ENCODE measurements around the gene ATXN1. TPM values are rescaled to one million over a fixed set of nuclear protein-coding genes. Genes with fewer than 3 reads are reported as not detected.

The ATXN1 gene
- total RNA-seq, 1 donor from 2014 or later: 15.5 TPM

- H3K27ac Mint-ChIP-seq (ENCODE audit: unreplicated experiment): no peak overlapping the region
- no peaks in the 10 kb centered on the region for H3K9me3 Mint-ChIP-seq (ENCODE audit: unreplicated experiment)
- H3K36me3 Mint-ChIP-seq (ENCODE audit: unreplicated experiment): no peaks in the 10 kb centered on the region
- TF ChIP-seq, protein P1, sequence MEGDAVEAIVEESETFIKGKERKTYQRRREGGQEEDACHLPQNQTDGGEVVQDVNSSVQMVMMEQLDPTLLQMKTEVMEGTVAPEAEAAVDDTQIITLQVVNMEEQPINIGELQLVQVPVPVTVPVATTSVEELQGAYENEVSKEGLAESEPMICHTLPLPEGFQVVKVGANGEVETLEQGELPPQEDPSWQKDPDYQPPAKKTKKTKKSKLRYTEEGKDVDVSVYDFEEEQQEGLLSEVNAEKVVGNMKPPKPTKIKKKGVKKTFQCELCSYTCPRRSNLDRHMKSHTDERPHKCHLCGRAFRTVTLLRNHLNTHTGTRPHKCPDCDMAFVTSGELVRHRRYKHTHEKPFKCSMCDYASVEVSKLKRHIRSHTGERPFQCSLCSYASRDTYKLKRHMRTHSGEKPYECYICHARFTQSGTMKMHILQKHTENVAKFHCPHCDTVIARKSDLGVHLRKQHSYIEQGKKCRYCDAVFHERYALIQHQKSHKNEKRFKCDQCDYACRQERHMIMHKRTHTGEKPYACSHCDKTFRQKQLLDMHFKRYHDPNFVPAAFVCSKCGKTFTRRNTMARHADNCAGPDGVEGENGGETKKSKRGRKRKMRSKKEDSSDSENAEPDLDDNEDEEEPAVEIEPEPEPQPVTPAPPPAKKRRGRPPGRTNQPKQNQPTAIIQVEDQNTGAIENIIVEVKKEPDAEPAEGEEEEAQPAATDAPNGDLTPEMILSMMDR (IDR thresholded peaks at IDR 0.05; ENCODE audit: partially characterized antibody, unreplicated experiment): no peak
- H3K4me1 Mint-ChIP-seq (ENCODE audit: low read depth, unreplicated experiment): peaks cover 19% of the 10 kb centered on the region
- peaks cover 5% of the 10 kb centered on the region for H3K27me3 Mint-ChIP-seq (ENCODE audit: unreplicated experiment)
- no peak overlapping the region for H3K4me3 Mint-ChIP-seq (ENCODE audit: unreplicated experiment)
- no peak for DNase-seq
Observed at GRCh38 chr6:16698997-16699868, 62.0 kb downstream of the ATXN1 start.

DNA sequence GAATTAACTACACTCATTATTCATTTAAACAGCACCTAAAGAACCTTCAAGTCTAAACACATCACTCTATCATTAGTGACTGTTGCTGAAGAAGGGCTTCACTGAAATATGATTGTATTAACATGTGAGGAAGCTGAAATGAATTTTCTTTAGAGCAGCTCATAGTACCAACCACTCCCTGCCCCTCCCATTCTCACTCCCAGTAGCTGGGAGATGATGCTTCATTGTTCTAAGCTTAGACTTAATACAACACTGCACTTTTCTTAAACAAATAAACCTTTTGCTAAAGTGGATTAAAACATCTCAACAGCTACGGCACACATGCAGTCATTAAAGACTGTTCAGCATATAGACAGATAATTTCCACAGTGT is 63.1 kb downstream of the ATXN1 start:
- H3K36me3 Mint-ChIP-seq (ENCODE audit: unreplicated experiment): no peaks in the 10 kb centered on the region

GRCh38 chr6:16697437-16698161 is 63.7 kb downstream of the ATXN1 start:
- Mint-ChIP-seq H3K27ac (ENCODE audit: unreplicated experiment) (no peak overlapping the region), H3K27me3 (ENCODE audit: unreplicated experiment) (peaks cover 5% of the 10 kb centered on the region), H3K4me1 (ENCODE audit: low read depth, unreplicated experiment) (peaks cover 19% of the 10 kb centered on the region)

More for the DNA sequence above, 63.1 kb downstream of the ATXN1 start:
- Mint-ChIP-seq H3K9me3 (ENCODE audit: unreplicated experiment) (peaks cover 2% of the 10 kb centered on the region), H3K4me3 (ENCODE audit: unreplicated experiment) (no peak overlapping the region), H3K4me1 (ENCODE audit: low read depth, unreplicated experiment) (peaks cover 19% of the 10 kb centered on the region), H3K27me3 (ENCODE audit: unreplicated experiment) (peaks cover 5% of the 10 kb centered on the region), H3K27ac (ENCODE audit: unreplicated experiment) (no peak overlapping the region)
- TF ChIP-seq, protein P1 (IDR thresholded peaks at IDR 0.05; ENCODE audit: partially characterized antibody, unreplicated experiment): no peak
- no peak for DNase-seq

GRCh38 chr6:16696496-16696895 is 64.8 kb downstream of the ATXN1 start:
- no peak for DNase-seq
- Mint-ChIP-seq H3K9me3 (ENCODE audit: unreplicated experiment) (peaks cover 2% of the 10 kb centered on the region), H3K27ac (ENCODE audit: unreplicated experiment) (no peak overlapping the region), H3K4me1 (ENCODE audit: low read depth, unreplicated experiment) (peaks cover 19% of the 10 kb centered on the region), H3K36me3 (ENCODE audit: unreplicated experiment) (no peaks in the 10 kb centered on the region), H3K27me3 (ENCODE audit: unreplicated experiment) (peaks cover 5% of the 10 kb centered on the region), H3K4me3 (ENCODE audit: unreplicated experiment) (no peak overlapping the region)
- TF ChIP-seq, protein P1 (IDR thresholded peaks at IDR 0.05; ENCODE audit: partially characterized antibody, unreplicated experiment): no peak

More at GRCh38 chr6:16697437-16698161, 63.7 kb downstream of the ATXN1 start:
- Mint-ChIP-seq H3K9me3 (ENCODE audit: unreplicated experiment) (peaks cover 2% of the 10 kb centered on the region), H3K4me3 (ENCODE audit: unreplicated experiment) (no peak overlapping the region), H3K36me3 (ENCODE audit: unreplicated experiment) (no peaks in the 10 kb centered on the region)
- TF ChIP-seq, protein P1 (IDR thresholded peaks at IDR 0.05; ENCODE audit: partially characterized antibody, unreplicated experiment): no peak
- DNase-seq: no peak
